Occipital lobe (tissue), 2 donors: Measurements from ENCODE around the gene SRPK3. TPM values are rescaled to one million over a fixed set of nuclear protein-coding genes. Genes with fewer than 3 reads are reported as not detected.

Source experiments
- DNase-seq: peaks from one replicate; lab custom pipeline; 2025; lab: John Stamatoyannopoulos, UW
- total RNA-seq: library from RNA; depleted of rRNA; stranded (reverse); fragments of >200 nt; gene quantifications from one replicate; pipeline ENCODE4 v1.2.3, GENCODE V29; 2014

SRPK3 gene
- total RNA-seq, 1 donor from 2014 or later: 0.16 TPM

DNA sequence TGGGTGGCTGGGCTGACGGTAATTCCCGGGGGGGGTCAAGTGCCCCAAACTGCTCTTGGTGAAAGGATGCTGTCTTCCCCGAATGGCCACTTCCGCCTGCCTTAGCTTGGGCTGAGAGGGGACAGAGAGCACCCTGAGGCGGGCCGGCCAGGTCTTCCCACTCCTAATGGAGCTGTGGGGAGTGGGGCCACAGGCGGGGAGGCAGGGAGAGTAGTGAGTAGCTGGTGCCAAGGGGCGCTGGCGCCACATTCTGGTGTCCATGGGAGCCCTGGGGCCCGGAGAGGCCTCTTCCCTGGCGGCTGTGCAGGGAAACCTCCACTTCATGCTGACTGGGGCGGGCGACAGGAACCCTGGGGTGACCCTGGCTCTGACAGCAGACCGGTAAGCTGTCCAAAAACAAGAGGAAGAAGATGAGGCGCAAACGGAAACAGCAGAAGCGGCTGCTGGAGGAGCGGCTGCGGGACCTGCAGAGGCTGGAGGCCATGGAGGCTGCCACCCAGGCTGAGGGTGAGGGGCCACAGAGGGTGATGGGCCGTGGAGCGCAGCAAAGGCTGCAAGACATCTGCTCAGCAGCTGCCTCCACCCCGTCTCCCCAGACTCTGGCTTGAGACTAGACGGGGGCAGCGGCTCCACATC, 2.7 kb downstream of the SRPK3 start:
- no peak for DNase-seq

DNA sequence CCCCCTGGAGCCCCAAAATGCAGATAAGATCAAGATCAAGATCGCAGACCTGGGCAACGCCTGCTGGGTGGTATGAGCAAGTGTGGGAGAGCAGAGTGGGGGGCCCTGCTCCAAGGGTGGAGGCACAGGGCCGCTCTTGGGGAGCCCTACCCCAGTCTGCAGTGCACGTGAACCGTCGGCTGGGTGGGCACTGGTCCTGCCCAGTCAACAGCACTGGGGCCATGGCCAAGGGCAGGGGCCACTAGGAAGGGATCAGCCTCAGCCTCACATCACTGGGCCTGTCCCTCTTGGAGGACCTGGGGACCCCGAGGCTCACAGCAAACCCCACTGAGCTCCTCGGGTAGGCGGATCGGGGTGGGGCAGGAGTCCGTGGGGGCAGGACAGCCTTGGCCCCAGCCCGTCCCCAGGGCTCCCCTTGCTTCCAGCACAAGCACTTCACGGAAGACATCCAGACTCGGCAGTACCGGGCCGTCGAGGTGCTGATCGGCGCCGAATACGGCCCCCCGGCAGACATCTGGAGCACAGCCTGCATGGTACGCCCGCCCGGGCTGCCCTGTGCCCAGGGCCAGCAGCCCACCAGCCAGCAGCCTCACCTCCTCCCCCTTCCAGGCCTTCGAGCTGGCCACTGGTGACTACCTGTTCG, 3.6 kb downstream of the SRPK3 start:
- no peak for DNase-seq

DNA sequence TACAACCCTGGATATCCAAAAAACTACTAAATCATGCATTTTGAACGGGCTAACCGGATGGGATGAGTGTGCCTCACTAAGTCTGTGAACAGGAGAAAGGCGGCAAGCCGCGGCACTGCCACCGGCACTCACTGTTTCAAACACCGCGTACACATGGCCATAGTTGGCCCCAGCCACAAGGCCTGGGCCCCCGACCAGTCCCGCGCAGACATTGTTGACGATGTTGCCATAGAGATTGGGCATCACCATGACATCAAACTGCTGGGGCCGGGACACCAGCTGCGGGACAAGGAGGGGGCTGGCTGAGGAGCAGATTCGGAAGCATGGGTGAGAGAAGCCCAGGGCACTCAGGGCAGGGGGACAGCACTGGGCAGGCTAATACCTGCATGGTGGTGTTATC, 5.8 kb downstream of the SRPK3 start:
- DNase-seq: no peak

DNA sequence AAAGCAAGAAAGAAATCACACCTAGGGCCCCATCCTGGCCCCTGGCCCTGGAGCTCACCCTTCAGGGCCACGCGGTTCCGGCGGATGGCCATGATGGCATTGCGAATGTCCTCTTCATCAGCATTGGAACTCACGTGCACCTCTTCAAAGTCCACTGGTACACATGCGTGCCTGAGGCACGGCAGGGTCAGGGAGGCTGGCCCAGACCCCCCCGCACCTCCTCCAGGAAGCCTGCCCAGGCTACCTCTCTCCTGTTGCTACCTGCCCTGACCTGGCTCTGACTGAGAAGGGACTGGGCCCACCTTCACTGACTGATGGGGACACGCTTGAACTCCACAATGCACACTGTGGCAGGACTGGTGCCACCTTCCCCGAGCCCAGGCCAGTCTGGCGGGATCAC, 8.8 kb downstream of the SRPK3 start:
- no peak for DNase-seq

DNA sequence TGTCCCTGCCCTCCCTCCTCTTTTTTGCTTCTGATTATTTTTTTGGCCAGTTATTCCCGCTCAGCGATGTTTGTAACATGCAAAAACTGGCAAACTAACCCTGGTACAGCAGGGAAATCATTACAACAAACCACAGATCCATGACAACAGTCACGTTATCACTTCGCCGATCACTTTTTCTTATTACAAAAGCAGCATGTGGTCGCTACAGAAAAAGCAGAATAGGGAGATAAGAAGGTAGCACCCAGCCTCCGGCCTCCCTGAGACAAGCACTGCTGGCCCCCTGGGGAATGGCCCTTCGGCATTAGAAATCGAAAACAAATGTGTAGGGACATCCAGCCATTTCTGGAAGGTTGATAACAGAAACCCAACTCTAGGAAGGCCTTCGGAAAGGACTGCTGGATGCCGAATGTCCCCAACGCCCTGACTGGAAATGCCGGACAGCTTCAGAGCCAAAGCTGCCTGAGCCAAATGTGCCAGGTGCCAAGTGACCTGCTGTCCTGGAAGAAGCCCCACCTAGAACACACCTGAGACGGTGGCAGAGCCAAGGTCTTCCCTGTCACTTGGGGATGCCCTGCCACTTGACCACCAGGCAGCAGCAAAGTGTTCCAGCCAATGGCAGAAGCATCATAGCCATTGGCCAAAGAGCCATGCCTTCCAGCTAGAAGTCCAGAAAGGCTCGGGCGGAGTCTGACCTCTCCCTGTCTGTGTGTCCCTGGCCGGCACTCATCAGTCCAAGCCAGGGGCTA, 10.4 kb downstream of the SRPK3 start:
- no peak for DNase-seq

DNA sequence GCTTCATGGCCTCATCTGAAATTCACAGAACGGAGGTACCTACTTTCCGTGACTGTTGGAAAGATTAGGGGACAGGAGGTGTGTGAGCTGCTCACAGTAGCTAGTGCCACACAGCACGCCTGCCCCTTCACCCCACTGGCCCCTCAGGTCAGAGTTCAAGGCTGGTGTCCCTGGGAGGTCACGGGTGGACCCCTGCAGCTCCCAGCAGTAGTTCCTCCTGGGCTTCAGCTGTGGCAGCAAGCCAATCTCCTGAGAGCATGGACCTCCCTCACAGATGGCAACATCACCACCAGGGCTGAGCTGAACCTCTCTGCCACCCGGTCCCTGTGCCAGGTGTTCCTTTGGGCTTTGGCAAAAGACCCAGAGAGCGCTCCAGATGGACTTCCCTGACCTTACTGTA, 11.5 kb downstream of the SRPK3 start:
- DNase-seq: no peak

DNA sequence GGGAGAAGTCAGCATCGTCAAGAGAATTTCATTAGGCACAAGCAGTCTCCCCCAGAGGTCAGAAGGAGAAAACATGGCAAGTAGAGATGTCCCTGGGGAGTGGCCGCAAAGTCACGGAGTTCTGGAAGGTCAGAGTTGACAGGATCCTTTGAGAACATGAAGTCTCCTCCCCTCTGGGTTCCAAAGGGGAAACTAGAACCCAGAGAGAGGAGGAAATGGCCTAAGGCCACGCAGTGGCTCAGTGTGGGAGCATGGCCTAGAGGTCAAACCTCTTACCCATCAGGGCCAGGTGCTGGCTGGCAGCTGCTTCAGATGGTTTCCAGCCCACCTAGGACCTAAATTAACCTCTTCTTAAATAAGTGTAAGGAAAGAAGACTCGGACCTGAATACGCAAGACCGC, 12.4 kb downstream of the SRPK3 start:
- DNase-seq: no peak

DNA sequence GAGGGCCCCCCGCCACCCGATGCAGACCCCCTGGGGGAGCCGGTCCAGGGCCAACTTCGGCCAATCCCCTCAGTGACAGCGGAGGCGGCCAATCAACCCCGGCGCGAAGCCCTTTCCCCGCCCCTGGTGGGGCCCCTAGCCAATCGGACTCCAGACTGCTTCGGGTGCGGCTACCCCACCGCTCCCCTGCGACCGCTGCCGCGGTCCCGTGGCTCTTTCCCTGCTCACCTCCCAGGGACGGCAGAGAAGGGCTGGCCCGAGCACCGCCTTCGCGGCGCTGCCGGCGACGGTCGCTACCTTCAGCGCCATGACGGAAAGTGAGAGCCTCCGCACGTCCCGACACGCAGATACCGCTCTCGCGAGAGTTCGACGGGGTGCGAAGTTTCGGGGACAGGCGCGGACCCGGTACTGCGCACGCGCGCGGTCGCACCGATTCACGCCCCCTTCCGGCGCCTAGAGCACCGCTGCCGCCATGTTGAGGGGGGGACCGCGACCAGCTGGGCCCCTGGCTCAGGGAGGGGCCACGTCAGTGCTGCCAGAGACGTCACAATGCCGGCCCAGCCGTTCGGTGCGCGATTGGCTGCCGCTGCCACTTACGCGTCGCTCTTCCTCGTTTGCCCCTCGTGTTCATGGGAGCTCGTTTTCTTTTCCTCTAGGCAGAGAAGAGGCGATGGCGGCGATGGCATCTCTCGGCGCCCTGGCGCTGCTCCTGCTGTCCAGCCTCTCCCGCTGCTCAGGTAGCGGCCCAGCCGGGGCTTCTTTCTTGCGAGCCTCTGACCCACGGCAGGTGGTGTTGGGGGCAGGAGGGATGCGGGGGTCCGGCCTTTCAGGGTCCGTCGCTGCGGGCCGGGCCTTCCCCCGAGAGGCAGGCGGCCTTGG, 13.4 kb downstream of the SRPK3 start, which contains the start of the genes IDH3G and SSR4:
IDH3G (minus strand) TSS at position 358 of the 879 bp plus-strand sequence; CDS start at position 309, 49 bp downstream.
SSR4 (plus strand) TSS at position 651 of the 879 bp plus-strand sequence; CDS start at position 671, 20 bp downstream.
- DNase-seq: peak; percentile 90

DNA sequence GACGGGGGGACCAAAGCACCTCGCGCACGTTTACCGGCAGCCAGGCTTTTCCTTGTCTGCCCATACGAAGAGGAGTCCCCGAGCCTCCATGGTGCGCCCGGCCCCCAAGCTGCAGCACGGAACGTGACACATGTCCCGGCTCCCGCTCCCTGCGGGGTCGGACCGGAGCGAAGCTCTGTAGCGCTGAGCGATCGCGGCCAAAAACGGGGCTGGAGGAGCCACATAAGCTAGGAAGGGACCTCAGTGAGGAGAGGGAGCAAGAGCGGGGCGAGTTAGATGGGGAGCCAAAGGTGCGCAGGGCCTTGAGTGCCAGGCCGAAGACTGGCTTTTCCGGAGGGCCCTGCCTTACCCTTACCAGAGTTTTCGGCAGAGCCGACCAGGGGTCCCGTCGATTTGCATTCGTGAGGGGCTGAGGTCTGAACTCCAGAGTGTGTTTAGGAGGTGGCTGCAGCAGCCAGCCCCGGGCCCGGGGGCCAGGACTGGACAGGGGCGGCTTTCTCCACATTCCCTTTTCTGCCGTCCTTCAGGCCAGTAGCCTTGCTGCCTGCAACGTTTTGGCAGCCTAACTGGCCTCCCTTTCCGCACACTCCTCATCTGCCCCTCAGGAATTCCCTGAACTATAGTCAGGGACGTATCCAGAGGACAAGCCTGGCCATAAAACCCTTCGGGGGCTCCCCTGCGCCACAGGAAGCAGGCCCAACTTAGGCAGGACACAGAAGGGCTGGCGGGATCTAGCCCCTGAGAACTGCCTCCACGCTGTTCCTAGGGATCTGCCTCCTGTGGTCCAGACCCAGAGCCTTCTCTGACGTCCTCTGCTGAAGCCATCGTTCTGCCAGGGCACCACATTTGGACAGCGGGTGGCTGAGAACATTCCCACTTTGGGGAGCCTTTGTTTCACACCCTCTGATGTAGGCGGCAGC, 14.3 kb downstream of the SRPK3 start:
- no peak for DNase-seq

DNA sequence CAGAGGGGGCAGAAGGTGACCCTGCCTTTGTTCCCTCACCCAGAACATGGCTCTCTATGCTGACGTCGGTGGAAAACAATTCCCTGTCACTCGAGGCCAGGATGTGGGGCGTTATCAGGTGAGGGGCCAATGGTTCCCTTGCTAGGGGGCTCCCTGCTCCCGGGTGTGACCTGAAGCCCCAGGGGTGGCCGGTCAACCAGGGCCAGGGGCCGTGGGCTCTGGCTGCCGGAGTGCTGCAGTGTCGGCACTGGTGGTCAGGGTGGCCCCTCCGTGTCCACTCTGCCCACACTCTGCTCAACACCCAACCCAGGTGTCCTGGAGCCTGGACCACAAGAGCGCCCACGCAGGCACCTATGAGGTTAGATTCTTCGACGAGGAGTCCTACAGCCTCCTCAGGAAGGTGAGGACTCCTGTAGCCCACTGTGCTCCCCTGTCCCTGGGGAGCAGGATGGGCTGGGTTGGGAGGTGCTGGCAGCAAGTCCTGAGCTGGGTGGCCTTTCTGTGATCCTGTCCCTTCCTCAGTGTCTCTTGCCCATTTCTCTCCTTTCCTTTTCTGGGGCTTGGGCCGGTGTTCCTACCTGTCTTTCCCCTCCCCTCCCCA, 16.7 kb downstream of the SRPK3 start:
- DNase-seq: no peak

DNA sequence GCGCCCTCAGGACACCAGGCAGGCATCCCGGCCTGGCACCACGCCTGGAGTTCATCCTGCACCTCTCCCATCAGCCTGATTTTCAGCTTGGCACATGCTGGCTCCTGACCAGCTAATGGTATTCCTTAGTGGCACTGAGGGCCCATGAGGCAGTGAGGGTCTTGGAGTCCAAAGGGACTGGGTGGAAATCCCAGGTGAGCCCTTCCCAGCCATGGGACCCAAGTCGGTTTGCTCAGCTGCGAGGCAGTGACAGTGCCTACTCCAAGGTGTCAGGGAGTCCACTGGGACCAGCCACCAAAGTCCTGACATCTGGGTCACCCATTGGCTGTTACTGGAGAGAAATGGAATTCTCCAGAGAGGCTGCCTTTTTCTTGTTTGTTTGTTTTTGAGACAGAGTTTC, 18.5 kb downstream of the SRPK3 start:
- DNase-seq: no peak

DNA sequence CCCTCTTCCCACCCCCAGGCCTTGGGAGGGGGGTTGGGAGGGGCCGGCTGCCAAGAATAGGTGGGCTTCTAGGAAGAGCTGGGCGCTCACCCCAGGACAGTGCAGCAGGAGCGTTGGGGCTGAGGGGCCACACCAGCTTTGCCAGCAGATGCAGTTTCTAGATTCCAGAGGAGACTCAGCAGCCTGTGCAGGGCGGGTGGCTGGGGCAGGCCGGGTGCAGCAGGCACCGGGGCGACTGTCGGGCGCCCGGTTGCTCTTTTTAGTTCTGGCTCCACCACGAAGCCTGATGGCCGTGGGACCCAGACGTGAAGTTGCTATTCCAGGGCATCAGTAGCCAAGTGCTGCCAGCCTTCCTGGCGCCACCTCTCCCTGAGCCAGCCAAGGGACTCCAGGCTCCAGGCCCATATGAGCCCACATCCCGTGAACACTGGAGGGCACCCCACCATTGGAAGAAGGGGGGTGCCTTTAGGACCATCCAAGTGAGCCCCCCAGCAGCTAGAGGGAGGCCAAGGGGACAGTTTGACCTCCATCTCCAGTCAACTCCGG, 19.4 kb downstream of the SRPK3 start:
- no peak for DNase-seq

DNA sequence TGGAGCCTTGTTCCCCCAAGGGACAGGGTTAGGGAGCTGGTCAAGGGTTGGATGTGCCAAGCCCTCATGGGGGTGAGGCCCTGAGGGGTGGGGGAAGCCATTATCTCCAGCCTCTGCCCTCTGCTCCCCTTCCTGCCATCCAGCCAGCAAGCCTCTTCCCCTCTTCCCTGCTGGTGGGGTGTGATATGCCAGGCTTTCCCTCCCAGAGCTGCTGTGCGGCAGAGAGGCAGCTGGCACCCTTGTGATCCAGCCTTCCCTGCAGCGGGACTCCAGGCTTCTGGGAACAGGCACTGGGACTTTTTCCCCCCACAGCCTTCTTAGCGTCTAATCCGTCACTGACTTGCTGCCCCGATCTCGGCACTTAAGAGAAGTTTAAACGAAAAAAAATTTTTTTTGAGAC, 19.9 kb downstream of the SRPK3 start:
- no peak for DNase-seq

DNA sequence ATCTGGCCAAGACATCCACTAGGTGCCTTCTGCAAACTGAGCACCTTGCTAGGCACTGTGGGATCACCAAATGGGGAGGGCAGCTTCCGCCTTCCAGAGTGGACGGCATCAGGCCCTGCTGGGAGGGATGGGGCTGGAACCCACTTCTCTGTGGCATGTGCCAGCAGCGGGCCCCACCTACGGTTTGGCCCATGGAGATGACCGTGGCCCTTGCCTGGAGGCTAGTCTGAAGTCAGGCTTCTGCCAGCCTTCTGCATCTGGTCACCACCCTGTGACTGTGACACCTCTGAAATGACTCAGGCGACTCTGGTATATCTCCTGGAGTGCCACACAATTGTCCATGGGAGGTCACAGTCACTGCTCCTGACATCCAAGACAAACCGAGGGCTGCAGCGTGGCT, 20.8 kb downstream of the SRPK3 start:
- no peak for DNase-seq

DNA sequence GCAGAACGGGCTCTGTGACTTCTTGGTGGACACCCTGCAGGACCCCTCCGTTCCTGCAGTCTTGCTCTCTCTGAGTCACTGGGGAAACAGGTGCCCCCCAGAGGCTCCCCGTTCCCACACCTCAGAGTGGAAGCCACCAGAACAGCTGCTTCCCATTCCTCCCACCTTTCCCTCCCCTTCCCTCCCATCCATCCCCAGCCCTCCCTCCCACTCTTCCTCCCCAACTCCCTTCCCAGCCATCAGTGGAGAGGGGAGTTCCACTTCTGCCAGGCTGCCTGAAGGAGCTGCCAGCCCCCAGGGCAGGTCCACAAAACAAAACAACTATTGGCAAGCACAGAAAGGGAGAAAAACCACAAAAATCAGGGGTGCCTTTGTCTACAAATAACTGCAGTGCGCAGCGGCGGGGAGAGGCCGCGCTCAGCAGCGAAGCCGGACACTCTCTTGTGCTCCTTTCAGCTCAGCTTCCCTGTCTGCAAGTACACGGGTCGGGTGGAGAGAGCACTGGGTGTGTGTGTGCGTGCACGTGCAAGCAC, 21.7 kb downstream of the SRPK3 start:
- DNase-seq: no peak

DNA sequence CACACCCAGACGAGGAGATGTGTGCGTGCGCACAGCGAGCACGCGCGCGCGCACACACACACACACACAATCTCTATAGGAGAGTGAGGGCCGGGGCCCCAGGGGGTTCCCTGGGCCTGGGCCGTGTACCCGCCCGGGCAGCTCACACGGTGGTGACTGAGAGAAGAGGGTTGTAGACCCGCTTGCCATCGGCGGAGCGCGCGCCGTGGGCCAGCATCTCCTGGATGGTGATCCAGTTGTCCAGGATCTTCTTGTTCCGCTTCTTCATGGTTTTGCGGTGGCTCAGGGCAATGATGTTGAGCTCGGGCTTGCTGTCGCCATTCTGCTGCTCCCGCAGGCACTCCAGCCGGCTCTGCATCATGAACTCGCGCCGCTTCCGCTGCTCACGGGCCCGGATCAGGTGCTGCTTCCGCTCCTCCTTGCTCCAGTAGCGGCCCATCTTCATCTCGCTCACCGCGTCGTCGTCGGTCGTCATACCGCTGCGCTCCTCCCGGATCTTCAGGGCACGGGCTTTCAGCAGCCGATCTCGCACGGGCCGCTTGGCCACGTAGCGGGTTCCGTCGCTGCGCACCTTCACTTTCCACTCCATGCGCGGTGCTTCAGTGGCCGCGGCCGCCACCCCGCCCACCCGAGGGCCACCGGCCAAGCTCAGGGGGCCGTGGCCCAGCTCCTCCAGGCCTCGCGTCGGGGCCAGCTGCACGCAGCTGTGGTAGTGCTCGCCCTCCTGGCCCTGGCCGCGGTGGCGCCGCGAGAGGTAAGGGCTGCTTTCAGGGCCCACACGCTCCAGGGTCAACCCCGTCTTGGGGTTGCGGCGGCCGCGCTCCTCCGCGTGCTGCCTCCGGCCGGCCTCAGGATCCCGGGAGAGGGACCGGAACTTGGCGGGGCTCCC, 22.6 kb downstream of the SRPK3 start:
- no peak for DNase-seq

DNA sequence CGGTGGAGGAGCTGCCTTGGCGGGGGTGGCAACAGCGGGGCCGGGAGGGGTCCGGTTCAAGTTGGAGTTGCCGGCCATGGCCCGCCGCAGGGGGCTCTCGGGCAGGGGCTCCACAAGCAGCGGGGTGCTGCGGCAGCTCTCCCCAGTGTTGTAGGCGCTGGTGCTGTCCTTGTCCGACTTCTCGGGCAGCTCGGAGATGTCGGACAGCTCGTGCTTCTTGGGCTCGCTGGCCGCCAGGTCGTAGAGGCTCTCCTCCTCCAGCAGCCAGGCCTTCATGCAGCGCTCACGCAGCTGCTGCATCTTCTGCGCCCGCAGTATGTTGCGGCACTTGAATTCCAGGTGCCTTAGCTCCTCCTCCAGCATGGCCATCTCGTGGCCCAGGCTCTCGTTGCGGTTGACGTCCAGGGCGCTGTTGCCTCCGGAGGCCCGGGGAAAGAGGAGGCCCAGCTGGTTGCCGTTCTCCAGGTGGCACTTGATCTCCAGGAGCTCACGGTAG, 23.3 kb downstream of the SRPK3 start:
- no peak for DNase-seq

DNA sequence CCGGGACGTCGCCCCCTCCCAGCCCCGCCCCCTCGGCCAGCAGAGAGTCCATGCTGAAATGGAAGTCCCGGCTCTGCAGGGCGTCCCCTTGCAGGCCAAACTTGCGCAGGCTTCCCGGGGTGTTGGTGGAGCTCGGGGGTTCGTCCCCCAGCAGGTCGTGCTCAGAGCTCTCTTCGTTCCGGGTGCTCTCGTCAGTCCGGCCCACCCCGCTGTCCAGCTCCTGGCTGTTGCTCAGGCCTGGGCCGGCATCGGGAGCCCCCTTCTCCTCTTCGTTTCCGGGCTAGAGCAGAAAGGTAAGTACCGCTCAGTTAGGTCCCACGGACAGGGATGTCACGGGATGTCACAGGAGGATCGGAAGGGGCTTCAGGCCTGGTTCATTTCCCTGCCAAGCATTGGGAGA, 23.8 kb downstream of the SRPK3 start:
- no peak for DNase-seq
